ENCODE measurements around the gene CPPED1. TPM values are rescaled to one million over a fixed set of nuclear protein-coding genes. Genes with fewer than 3 reads are reported as not detected.

CPPED1 gene
- total RNA-seq, 1 donor from 2014 or later = 15.0 TPM

DNA sequence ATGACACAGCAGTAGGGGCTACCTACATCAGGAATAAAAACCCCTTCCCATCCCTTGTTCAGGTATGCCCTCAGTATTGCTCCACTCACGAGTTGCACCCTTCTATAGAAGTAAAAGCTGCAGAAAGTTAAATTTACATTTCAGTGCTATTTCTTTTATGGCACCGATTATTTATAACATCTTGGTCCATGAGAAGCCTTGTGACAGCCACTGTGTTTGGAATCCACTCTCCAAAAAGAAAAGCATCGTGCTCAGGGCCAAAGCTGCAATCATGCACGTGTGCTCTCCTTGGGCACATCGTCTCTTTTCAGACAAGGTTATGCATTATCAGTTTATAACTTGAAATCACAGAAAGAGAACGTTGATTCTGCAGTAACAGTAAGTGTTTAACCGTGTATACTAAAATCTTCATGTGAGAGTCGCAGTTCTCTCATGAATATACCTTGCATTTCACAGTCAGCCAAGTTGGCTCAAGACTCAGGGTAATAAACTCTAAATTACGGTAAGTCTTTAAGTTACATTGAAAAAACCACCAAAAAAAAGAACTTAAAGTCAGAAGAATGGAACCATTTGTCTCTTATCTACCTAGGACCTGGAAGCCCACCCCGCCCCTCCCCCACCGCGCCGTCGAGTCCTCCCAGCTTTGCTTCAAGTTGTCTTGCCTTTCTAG is 189.6 kb downstream of the CPPED1 start:
- TF ChIP-seq, protein P1, sequence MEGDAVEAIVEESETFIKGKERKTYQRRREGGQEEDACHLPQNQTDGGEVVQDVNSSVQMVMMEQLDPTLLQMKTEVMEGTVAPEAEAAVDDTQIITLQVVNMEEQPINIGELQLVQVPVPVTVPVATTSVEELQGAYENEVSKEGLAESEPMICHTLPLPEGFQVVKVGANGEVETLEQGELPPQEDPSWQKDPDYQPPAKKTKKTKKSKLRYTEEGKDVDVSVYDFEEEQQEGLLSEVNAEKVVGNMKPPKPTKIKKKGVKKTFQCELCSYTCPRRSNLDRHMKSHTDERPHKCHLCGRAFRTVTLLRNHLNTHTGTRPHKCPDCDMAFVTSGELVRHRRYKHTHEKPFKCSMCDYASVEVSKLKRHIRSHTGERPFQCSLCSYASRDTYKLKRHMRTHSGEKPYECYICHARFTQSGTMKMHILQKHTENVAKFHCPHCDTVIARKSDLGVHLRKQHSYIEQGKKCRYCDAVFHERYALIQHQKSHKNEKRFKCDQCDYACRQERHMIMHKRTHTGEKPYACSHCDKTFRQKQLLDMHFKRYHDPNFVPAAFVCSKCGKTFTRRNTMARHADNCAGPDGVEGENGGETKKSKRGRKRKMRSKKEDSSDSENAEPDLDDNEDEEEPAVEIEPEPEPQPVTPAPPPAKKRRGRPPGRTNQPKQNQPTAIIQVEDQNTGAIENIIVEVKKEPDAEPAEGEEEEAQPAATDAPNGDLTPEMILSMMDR (conservative IDR thresholded peaks at IDR 0.05; ENCODE audit: low read depth, low read length) = no peak
- DNase-seq (ENCODE audit: low read depth) = no peak
- H3K4me3 ChIP-seq (ENCODE audit: low read depth, low read length) = no peak overlapping the region

DNA sequence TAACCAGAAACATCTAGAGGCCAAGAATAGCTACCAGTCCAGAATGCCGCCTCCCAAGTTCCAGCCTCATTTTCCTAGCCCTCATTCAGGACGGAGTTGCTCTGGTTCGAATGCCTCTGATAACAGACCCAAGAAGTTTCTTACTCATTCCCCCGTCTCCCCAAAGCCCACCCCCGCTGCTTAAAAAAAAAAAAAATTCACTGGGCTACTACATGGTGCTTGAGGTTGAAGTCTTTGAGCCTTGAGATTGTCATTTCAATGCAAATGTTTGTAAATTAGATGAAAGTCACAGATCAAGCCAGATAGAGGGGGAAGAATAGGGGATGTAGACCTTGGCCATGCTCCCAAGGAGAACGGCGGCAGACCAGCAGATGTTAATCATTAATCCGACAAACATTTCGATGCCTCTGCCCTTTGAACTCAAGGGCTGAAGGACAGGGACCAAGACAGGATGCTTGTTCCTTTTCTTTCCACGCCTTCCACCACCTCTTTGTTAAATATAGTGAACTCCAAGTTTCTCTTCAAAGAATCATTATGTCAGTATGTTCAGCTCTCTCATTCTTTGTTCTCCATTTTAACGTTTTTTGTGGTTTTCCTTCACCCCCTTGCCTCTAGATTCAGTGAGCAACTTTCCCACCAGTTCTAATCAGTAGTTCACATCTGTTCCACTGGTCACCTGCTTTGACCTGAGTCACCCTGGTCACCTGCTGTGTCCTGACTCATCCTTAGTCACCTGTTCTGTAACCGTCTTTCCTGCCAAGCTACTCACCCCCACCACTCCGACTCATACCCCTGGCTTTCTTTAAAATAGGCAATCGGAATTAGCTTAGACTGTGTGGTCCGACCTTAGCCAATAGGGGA is 190.3 kb downstream of the CPPED1 start:
- TF ChIP-seq, protein P1 (conservative IDR thresholded peaks at IDR 0.05; ENCODE audit: low read depth, low read length) = no peak
- no peak overlapping the region for H3K4me3 ChIP-seq (ENCODE audit: low read depth, low read length)
- DNase-seq (ENCODE audit: low read depth) = peak; percentile 95

DNA sequence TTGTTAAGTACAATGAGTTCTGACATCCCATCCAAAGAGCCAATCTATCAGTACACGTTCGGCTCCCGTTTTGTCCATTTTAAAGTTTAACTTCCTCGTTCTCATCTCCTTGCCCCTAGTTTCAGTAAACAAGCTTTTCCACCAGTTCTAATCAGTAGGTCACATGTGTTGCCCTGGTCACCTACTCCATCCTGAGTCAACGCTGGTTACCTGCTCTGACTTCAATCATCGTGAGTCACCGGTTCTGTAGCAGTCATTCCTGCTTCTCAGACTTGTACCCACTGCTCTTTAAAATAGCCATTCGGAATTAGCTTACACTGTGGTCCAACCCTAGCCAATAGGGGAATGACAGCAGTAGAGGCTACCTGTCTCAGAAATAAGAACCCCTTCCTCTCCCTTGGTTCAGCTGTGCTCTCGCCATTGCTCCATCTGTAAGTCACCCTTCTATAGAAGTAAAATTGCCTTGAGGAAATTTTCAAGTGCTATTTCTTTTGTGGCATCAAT is 191.0 kb downstream of the CPPED1 start:
- H3K4me3 ChIP-seq (ENCODE audit: low read depth, low read length) = no peak overlapping the region
- peak; percentile 96 for DNase-seq (ENCODE audit: low read depth)
- TF ChIP-seq, protein P1 (conservative IDR thresholded peaks at IDR 0.05; ENCODE audit: low read depth, low read length) = no peak

DNA sequence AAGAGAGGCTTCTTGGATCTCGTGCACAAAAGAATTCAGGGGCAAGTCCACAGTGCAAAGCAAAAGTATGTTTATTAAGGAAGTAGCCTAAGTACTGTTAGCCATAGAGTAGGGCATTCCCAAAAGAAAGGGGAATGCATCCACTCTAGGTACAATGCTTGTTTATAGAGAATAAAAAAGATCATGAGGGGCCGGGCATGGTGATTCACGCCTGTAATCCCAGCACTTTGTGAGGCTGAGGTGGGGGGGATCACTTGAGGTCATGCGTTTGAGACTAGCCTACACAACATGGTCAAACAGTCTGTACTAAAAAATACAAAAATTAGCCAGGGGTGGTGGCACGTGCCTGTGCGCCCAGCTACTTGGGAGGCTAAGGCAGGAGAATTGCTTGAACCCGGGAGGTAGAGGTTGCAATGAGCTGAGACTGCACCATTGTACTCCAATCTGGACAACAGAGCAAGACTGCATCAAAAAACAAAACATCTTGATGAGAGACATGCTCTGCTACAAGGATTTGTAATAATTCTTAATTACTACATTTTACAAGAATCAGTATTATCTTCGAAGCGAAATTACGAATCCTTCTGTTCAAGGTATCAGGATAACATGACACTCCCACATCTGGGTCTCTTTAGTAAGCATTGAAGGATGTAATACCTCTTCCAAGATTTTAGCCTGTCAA is 191.6 kb downstream of the CPPED1 start:
- H3K4me3 ChIP-seq (ENCODE audit: low read depth, low read length) = no peak overlapping the region
- TF ChIP-seq, protein P1 (conservative IDR thresholded peaks at IDR 0.05; ENCODE audit: low read depth, low read length) = no peak
- no peak for DNase-seq (ENCODE audit: low read depth)

DNA sequence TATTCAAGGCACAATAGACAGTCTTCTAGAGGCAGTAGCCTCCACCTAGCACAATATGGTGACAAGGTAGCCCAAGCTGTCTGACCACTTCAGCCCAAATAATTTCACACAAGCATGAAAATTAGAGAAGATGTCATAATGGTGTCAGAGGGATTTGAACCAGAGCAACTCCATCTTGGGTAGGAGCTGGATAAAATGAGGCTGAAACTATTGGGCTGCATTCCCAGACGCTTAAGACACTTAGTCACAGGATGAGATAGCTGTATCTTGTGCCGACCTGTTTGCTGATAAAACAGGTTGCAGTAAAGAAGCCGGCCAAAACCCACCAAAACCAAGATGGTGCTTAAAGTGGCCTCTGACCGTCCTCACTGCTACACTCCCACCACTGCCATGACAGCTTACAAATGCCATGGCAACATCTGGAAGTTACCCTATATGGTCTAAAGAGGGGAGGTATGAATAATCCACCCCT is 192.6 kb downstream of the CPPED1 start:
- no peak overlapping the region for H3K4me3 ChIP-seq (ENCODE audit: low read depth, low read length)
- TF ChIP-seq, protein P1 (conservative IDR thresholded peaks at IDR 0.05; ENCODE audit: low read depth, low read length) = no peak
- no peak for DNase-seq (ENCODE audit: low read depth)

DNA sequence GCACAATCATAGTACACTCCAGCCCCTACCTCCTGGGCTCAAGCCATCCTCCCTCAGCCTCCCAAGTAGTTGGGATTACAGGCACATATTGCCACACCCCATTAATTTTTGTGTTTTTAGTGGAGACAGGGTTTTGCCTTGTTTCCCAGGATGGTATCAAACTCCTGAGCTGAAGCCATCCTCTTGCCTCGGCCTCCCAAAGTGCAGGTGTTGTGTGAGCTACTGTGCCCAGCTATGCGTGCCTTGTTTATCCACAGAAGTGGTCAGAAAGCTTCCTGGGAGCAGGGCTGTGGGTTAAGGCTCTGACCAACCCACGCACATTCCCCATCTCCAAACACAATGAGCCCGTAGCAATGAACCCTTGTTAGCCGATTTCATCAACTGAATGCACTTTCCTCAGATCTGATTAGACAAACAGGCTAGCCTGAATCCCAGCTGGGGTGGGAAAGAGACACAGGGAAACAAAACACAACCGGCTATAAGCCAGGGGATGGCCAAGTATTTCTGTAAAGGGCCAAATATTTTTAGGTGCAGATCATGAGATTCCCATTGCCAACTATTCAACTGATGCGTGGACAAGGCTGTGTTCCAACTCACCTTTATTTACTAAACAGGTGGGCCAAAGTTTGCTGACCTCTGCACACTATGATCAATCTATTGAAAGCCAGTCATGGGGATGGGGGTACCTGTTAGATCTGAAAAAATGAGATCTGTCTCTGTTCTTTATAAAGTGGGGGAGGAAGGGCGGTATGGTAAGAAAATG is 193.6 kb downstream of the CPPED1 start:
- peak; percentile 63 for DNase-seq (ENCODE audit: low read depth)
- TF ChIP-seq, protein P1 (conservative IDR thresholded peaks at IDR 0.05; ENCODE audit: low read depth, low read length) = no peak
- no peak overlapping the region for H3K4me3 ChIP-seq (ENCODE audit: low read depth, low read length)
